GM19468 (cell line): Measurements from ENCODE around the gene TMEM181.
"Not testable (repeated sequence)": the region's sequence is repeated elsewhere in the genome, so short reads cannot be mapped to it uniquely, and the experiment has no call there.

ENCODE experiments used
- ATAC-seq: cut with Tn5 transposase; IDR thresholded peaks from one replicate; pipeline ENCODE4 v1.9.1; 2021; ENCODE audit warnings: mild to moderate bottlenecking, moderate library complexity, moderate number of reproducible peaks; ENCODE audit not compliant: unreplicated experiment; ENCODE audit errors: extremely low read depth

TMEM181 gene

GRCh38 chr6:158589366-158589765 is 29.5 kb downstream of the TMEM181 start:
- no peak for ATAC-seq

DNA sequence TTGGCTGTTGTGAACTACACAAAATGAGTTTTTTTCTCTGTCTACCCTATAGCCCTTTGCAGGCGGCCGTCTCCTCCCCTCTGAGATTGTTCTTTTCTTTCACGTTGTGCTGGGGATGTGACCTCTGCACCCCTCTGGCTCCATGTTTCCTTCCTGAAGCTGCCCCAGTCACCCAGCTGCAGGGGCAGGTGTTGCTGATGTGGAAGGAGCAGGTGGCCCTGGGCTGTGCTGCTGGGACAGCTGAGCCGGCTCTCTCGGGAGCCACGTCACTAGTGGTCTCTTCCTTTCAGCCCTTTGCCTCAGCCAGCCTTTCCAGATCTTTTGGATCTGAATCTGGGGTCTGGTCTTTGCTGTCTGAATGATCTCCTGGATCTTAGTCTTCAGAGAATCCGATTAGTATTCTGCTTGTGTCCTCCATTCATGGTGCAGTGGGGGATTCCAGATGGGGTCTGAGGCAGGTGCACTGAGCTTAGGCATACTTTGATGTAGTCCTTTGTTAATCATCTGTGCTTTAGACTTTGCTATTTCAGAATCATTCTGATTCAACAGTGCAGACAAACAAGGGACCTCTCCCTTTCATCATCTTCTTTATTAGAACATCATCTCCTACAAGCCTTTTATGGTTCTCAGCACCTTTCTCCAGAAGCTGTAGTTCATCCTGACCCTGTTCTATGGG is 31.4 kb downstream of the TMEM181 start:
- ATAC-seq, result no peak

- no peak for ATAC-seq
These were observed 31.9 kb downstream of the TMEM181 start for GRCh38 chr6:158591810-158592209.

GRCh38 chr6:158593670-158594069 is 33.8 kb downstream of the TMEM181 start:
- ATAC-seq, result no peak

GRCh38 chr6:158595223-158595622 is 35.3 kb downstream of the TMEM181 start:
- ATAC-seq, result no peak

- ATAC-seq, result no peak
These were observed 37.0 kb downstream of the TMEM181 start for GRCh38 chr6:158596861-158597260.

GRCh38 chr6:158597565-158597964 is 37.7 kb downstream of the TMEM181 start:
- ATAC-seq, result no peak

- ATAC-seq, result no peak
These were observed 39.7 kb downstream of the TMEM181 start for GRCh38 chr6:158599635-158600034.

DNA sequence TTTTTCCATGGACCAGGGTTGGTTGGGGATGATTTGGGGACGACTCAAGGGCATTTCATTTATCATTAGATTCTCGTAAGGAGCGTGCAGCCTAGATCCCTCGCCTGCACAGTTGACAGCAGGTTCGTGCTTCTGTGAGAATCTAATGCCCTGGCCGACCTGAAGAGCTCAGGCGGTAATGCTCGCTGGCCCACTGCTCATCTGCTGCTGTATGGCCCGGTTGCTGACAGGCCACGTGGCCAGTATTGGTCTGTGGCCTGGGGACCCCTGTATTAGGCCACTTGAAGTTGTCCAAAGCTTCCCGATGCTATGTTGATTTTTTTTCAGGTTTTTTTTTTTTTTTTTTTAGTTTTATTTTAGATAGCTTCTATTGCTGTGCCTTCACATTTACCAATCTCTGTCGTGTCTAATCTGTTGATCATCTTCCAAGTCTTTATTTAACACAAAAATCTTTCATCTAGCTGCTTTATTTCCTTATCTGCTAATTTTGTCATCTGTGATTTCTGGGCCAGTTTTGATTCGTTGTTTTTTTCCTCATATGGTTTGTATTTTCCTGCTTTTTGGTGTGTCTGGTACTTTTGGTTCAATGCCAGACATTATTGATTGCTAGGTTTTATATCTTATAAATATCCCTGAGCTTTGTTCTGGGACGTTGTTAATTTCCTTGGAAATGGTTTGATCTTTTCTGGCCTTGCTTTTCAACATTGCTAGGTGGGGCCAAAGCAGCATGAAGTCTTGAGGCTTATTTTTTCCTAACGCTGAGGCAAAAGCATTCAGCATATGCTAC is 43.6 kb downstream of the TMEM181 start:
- ATAC-seq, result no peak

GRCh38 chr6:158604048-158604406 is 44.1 kb downstream of the TMEM181 start:
- no peak for ATAC-seq

DNA sequence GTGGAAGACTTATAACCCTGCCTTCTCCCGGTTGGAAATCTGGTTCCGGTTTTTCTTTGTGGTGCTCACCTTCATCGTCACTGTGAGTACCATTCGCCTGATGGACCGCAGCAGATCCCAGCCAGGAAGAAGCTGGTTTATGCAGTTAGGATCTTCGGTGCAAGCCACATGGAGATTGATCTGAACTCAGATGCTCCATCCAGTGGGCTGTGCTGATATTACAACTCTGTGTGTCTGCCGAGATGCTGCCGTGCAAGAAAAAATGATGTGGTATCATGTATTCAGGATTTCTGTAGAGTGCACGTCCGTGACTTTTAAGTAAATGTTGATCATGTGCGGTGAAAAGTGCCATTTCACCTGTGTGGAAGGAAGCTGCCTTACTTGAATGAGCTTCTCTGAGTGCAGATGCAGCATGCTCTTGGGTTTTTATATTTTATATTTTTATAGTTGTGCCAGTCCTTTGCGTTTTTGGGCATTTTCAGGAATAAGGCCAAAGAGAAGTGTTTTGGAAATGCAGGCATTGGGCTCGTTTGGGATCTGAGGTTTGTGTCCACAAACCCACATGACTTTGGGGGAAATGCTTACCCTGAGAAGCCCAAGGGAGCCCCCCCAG is 45.5 kb downstream of the TMEM181 start:
- ATAC-seq, result no peak

DNA sequence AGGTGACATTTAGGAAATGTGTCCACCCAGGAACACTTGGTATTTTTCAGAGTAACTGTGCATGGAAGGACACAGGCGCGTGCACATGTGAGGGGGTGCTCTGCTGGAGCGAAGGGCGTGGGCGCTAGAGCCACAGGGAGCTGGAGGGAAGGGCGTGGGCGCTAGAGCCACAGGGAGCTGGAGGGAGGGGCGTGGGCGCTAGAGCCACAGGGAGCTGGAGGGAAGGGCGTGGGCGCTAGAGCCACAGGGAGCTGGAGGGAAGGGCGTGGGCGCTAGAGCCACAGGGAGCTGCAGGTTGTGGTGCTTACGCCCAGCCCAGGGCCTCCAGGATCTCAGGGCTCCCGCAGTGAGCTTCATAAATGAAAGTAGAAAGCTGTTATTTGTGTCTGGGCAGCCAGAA is 46.1 kb downstream of the TMEM181 start:
- not testable (repeated sequence) for ATAC-seq

DNA sequence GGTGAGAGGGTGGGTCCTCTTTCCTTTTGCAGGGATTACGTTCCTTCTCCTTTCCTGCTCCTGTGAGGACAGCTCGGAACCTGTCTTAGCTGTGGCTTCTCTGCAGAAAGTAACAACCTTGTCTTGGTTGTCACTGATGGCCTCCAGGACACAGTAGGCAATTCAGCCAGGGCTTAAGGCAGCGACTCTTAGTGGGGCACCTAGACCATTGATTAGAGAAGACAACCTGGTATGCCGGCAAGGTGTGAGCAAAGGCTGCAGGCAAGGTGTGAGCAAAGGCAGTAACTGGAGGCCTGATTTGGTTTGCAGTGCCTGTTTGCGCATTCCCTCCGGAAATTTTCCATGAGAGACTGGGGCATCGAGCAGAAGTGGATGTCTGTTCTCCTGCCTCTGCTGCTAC is 47.0 kb downstream of the TMEM181 start:
- ATAC-seq, result no peak

DNA sequence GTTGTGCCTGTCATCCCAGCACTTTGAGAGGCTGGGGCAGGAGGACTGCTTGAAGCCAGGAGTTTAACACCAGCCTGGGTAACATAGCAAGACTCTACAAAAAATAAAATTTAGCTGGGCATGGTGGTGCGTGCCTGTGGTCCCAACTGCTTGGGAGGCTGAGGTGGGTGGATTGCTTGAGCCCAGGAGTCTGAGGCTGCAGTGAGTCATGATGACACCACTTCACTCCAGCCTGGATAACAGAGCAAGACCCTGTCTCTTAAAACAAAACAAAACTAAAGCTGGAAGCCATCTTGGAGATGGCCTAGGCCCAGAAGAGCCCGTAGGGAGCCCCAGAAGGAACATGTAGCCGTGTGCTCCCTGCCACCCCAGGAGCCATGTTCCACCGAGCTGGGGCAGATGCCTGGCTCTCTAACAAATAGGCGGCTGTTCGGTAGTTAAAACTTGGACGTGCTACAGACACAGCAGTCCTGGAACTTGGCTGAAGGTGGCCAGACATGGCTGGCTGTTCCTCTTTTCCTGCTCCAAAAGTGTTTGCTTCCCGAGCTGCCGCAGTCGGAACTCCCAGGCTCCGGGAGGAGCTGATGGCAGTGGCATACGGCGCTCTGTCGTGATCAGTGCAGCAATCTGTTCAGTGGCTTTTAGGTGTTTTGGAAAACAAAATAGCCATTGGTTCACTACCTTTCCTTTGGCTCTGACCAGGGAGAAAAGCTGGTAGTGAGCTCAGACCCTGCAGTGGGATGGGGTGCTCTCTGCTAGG is 47.7 kb downstream of the TMEM181 start:
- no peak for ATAC-seq

DNA sequence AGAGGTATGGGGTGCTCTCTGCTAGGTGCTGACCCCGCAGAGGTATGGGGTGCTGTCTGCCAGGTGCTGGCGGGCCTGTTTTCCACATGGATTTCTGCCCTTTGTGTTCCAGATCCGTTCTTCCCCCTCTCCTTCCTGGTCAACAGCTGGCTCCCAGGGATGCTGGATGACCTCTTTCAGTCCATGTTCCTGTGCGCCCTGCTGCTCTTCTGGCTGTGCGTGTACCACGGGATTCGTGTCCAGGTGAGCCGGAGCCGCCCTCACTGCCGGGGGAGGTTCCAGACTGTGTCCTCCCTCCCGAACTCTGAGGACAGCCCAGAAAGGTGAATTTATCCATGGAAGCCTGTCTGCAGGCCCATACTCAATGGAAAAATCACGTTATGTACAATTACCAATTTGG is 48.3 kb downstream of the TMEM181 start:
- ATAC-seq, result no peak

- ATAC-seq, result no peak
These were observed 49.7 kb downstream of the TMEM181 start for GRCh38 chr6:158609455-158610155.

DNA sequence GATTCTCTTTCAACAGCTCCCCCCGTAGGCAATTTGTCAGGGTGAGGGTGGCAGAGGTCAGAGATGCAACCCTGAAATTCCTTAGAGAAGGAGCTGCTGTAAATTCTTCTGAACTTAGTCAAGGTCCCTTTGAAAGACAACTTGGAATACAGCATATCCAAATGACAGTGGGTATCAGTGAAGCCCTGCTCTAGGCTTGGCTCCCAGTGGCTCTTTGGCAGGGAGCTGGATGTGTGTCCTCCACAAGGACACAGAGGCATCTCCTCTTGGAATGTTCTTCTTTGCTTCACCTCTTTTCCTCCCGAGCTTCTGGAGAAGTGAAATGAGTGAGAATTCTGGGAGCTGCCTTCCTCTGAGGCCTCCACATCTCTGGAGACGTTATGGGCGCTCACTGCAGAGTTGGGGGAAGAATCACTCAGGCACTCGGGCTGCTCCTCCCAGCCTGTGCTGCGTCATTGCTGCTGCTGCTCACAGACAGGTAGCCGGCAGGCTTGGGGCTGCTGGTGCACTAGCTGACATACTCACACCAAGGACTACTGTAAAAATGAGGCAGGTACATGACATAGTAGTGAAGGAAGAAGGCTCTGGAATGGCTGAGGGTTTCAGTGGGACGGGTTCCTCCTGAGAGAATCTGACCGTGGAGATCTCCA is 50.6 kb downstream of the TMEM181 start:
- ATAC-seq, result no peak

DNA sequence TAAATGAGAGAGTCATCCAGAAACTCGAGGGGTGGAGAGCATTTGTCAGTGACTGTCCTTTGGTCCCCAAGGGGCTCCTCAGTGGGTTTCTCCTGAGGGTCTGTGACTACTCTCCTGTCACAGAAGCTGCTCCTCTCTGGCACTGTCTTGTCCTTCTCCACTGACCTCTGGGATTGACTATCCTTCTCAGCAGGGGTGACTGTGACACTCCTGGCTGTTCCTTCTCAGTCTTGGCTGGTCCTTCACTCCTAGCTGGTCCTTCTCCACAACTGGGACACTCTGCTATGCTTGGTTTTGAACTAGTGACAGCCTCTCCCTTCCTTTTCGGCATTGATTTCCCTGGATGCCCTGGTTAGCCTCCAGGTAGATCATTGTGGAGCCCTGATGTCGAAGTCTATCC is 51.1 kb downstream of the TMEM181 start:
- no peak for ATAC-seq

DNA sequence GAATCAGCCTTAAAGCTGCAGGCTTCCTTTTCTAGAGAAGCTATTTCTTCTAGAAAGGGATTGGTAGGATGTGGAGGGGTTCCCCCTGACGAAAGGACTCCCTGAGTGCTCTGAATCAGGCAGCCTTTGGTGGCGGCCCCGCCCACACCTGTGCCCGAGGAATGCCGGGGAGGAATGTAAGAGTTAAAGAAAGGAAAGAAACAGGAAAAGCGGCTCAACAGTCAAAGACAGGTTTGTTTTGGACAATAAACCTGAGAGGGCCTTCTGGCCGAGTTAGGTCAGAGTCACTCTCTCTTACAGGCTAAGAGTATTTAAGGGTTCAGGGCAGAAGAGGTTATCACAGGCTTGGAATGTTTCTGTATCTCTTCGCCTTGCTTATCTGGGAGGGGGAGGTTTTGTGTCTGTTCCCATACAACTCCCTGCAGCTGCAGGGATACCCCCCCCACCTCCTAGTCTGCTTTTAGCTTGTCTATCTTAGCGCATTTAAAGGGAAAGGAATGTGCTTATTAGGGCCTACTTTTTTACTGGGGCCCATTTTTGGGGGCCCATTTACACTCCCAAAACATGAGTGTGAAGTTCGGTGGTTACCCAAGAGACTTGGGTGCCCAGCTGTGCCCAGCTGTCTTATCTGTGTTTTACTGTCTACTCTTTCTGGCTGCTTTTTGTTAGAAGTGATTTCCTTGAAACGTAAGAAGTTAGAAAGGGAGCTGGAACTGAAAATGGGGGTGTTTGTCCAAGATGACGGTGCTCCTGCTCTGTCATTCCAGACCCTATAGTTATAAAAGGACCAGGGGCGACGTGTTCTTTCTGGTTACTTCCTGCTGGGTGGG is 51.9 kb downstream of the TMEM181 start:
- no peak for ATAC-seq
